GM18499 (cell line): ENCODE measurements around the gene PAM.

ENCODE experiments used
- ATAC-seq: cut with Tn5 transposase; IDR thresholded peaks from one replicate; pipeline ENCODE4 v1.9.1; 2021; ENCODE audit warnings: moderate number of reproducible peaks; ENCODE audit not compliant: insufficient read depth, unreplicated experiment

PAM gene

GRCh38 chr5:102922111-102922720, 167.1 kb downstream of the PAM start:
- ATAC-seq: no peak

GRCh38 chr5:102922799-102923477, 167.8 kb downstream of the PAM start:
- no peak for ATAC-seq

GRCh38 chr5:102924963-102925362, 169.9 kb downstream of the PAM start:
- no peak for ATAC-seq

GRCh38 chr5:102927007-102927406, 171.9 kb downstream of the PAM start:
- no peak for ATAC-seq

GRCh38 chr5:102930244-102930643, 175.1 kb downstream of the PAM start:
- no peak for ATAC-seq

- ATAC-seq: no peak
These were observed 176.1 kb downstream of the PAM start for GRCh38 chr5:102931085-102931725.

DNA sequence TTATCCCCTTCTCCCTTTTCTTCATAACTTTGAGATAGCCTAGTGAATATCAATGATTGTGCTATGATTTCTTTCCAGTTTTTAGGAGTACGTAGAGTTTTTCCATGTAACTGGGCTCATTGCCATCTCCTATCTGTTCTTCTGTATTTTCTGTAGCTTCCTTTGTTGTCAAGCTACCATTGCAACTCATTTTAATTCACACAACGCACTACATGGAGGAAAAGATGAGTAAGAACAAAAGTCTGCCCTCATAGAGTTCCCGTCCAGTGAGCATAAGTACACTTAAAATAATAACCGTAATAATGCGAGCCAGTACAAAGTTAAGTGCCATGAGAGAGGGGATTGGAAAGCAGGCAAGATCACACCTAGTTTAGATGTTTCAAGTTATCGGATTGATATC, 177.7 kb downstream of the PAM start:
- peak; percentile 86 for ATAC-seq

- no peak for ATAC-seq
These were observed 178.2 kb downstream of the PAM start for GRCh38 chr5:102933316-102933715.

- no peak for ATAC-seq
These were observed 178.8 kb downstream of the PAM start for GRCh38 chr5:102933721-102934459.

DNA sequence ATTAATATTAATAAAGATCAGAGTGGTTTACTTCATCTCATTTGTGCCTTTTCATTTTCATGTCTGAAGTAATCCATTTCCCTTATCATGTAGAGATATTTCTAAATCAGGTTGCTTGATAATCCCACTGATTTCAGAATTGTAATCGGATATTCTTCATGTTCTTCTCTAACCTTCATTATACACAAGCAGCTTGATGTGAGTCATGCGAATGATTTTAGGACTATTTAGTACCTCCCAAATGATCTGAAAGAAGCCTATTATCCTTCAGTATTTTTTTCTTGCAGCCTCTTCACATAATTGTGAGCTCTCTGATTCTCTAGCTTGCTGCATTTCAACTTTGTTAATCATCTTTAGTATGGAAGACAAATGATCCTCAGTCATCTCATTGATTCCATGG, 182.8 kb downstream of the PAM start:
- ATAC-seq: no peak

- ATAC-seq: no peak
These were observed 186.0 kb downstream of the PAM start for GRCh38 chr5:102941111-102941510.

- ATAC-seq: no peak
These were observed 191.3 kb downstream of the PAM start for GRCh38 chr5:102946414-102946813.

DNA sequence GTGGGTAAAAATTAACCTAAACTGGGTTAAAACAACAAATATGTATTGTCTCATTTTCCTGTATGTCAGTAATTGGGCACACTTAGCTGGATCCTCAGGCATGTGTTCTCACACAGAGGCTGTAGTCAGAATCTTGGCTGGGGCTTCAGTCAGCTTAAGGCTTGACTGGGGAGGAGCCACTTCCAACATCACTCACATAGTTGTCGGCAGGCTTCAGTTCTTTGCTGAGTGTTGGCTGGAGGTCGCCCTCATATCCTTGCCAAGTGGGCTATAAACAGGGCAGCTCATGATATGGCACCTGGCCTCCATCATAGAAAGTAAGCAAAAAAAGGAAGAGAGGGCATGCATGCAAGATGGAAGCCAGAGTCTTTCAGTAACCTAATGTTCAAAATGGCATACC, 191.9 kb downstream of the PAM start:
- ATAC-seq: no peak

GRCh38 chr5:102955488-102955887, 200.4 kb downstream of the PAM start:
- ATAC-seq: no peak

DNA sequence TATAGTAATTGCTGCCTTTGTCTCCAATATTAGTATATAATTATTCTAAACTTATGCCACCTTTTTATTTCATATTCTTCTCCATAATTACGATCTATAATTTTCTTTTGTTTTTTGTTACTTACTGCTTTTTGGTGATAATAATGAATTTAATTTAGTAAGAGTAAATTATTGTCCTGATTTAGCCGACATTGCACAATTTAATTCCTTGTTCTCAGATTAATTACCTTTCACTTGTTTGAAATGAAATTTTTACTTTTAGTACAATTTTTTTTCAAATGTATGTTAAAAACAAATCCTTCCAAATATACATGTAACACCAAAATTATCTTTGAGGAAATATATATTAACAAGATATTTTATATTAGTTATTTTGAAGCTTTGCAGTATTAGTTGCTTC, 201.5 kb downstream of the PAM start:
- no peak for ATAC-seq

DNA sequence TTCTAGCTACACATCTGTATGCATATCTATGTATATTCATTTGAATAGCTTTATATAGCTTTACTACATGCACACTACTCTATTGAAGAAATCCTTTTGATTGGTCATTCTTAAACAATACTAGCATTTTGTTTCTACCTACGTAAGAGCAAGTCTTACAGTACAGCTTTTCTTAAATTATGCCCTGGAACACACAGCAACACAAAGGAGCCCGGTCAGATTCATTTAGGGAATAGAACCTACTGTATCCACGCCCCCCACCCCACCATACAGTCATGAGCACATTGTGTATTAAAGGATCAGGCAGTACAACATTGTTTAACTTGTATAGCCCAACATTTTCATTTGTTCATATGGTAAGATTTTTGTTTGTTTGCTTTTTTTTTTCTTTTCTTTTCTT, 202.0 kb downstream of the PAM start:
- ATAC-seq: no peak

- ATAC-seq: no peak
These were observed 203.4 kb downstream of the PAM start for GRCh38 chr5:102958481-102959011.

DNA sequence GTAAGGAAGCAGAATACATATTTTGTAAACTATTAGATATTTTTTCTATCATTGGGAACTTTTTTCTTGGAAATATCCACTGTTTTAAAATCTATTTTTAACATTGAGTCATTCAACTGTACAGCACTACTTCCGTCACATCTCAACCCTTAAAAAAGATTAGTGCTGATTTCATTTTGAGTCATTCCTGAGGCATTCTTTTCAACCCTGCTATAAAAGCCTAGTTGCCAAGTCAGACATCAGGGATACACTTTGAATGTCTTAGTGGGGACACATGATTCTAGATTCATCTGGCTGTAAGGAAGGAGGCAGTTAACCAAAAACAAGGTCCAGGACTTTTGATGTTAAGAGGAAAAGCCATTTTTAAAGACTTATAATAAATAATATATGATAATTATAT, 203.9 kb downstream of the PAM start:
- ATAC-seq: no peak

DNA sequence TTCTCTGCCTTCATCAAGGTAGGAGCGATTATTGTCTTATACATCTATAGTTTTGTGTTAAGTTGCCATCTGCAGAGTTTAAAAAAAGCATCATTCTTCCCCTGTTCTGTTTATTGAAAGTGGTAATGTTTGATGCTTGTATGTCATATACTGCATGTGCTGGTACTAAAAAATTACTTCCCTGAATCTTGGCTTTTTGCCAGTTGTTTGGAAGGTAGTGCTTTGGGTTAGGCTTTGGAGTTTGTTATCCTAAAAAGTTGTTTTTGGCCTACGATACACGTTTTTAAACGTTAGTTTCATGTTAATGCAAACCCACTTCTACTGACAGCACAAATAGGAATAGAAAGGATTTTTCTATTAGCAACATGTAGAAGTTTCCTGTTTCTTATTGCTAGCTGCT, 206.6 kb downstream of the PAM start:
- no peak for ATAC-seq

DNA sequence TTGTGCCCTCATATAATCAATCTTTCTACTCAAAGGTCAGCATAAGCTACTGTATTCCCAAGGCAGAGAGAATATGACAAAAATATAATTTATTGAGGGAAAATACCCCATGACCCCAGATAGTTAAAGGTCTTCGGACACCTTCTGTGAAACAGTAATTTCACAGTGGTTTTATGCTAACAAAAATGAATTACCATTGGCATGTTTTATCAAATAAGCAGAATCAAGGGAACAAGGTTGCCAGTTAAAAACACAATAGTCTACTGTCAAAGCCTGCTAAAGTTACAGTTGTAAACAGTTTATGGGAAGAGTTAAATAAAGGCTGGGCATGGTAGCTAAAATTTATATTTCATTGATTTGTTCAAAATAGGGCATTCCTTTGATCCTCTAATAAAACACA, 210.5 kb downstream of the PAM start:
- ATAC-seq: no peak

- ATAC-seq: no peak
These were observed 214.5 kb downstream of the PAM start for GRCh38 chr5:102969641-102970040.
